ENCODE measurements around the gene PTDSS2. TPM values are rescaled to one million over a fixed set of nuclear protein-coding genes. Genes with fewer than 3 reads are reported as not detected.

PTDSS2 gene
- total RNA-seq, 2 donors from 2014 or later = 55.2 to 56.1 TPM

DNA sequence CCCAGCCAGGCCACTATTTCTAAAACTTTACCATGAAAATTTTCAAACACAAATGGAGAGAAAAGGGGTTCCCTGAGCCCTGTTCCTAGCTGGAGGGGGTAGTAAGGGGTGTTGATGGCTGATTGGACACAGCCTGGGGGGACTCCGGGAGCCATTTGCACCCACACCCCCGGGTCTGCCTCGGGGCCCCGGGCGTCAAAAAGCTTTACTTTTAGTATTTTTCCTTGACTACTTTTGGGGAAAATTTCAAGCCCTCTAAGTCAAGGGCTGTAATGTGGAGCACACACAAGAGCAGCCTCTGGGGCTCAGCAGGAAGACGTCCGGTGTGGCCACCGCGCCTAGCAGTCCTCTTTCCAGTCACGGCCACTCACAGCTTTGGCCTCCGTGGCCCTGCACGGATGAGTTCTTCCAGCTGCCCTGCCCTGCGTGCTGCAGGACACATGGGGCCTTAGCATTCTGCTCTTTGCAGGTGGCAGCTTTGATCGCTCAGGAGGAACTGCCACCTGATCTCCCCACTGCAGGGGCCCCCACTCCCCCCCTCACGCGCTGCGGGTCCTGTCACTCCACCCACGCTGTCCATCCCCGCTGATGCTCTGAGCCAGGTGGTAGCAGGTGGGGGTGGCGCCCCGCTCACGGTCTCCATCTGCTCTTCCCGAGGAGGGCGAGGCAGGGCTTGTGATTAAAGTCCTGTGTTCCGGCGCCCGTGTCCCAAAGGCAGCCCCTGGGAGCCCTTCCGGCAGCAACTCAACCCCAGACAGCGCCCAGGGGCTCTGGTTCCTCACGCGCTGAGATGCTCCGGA lies 42.5 kb downstream of the PTDSS2 start:
- Histone ChIP-seq H3K27ac (ENCODE audit: low read depth, low read length) (no peak overlapping the region), H3K36me3 (ENCODE audit: control insufficient read depth, insufficient read depth, low read length) (peaks cover 19% of the 10 kb centered on the region), H3K4me1 (ENCODE audit: control insufficient read depth, insufficient read depth, low read length) (no peaks in the 10 kb centered on the region), H3K9me3 (ENCODE audit: control insufficient read depth, low read length) (peaks cover 2% of the 10 kb centered on the region), H3K27me3 (ENCODE audit: control insufficient read depth, insufficient read depth, low read length, poor library complexity, severe bottlenecking) (no peaks in the 10 kb centered on the region), H3K4me3 (ENCODE audit: low read length) (no peak overlapping the region), H3K9ac (ENCODE audit: extremely low read depth, low read length, poor library complexity, severe bottlenecking) (no peak overlapping the region)
- H3K4me1 Mint-ChIP-seq = no peaks in the 10 kb centered on the region
- H3K4me3 Mint-ChIP-seq = no peak overlapping the region
- H3K36me3 Mint-ChIP-seq (ENCODE audit: low read depth) = peaks cover 33% of the 10 kb centered on the region
- H3K9me3 Mint-ChIP-seq = peaks cover 8% of the 10 kb centered on the region
- 93 to 94% methylated on average over 28 to 32 of the region's 32 CpGs for WGBS, 2 experiments (ENCODE audit: insufficient coverage in 1 of 2, insufficient read length in 1 of 2)
- H3K27ac Mint-ChIP-seq = no peak overlapping the region
- no peak for DNase-seq
- TF ChIP-seq, protein P1, sequence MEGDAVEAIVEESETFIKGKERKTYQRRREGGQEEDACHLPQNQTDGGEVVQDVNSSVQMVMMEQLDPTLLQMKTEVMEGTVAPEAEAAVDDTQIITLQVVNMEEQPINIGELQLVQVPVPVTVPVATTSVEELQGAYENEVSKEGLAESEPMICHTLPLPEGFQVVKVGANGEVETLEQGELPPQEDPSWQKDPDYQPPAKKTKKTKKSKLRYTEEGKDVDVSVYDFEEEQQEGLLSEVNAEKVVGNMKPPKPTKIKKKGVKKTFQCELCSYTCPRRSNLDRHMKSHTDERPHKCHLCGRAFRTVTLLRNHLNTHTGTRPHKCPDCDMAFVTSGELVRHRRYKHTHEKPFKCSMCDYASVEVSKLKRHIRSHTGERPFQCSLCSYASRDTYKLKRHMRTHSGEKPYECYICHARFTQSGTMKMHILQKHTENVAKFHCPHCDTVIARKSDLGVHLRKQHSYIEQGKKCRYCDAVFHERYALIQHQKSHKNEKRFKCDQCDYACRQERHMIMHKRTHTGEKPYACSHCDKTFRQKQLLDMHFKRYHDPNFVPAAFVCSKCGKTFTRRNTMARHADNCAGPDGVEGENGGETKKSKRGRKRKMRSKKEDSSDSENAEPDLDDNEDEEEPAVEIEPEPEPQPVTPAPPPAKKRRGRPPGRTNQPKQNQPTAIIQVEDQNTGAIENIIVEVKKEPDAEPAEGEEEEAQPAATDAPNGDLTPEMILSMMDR (conservative IDR thresholded peaks at IDR 0.05) = no peak
- H3K27me3 Mint-ChIP-seq (ENCODE audit: insufficient read depth) = no peaks in the 10 kb centered on the region

DNA sequence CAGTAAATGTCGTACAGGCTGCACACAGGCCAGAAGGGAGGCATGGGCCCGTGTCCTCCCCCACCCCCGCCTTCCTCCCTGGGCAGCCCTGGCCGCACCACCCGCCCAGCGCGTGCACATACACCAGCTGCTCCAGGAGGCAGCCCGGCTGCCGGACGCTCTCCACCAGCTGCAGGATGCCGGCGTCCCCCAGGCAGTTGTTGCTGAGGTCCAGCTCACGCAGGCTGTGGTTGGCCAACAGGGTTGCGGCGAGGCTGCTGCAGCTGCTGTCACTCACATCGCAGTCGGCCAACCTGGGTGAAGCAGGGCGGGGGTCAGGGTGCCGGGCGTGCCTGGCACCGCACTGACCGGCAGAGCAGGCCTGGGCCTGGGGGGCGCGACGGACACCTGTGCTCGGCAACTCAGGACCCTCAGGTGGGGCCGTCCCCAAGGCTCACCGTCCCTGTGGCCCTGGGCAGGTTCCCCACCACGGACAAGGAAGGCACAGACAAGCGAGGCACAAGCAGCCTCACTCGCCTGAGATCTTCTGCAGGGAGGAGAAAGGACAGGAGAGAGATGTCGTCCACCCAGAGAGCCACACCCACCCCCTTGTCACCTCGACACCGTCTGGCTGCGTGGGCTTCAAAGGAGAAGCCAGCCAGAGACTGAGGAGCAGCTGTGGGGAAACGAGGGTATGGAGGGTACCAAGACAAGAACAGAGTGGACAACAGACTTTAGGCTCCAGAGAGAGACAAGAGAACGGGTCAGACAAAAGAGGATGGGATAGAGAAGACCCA lies 44.9 kb downstream of the PTDSS2 start:
- H3K4me3 ChIP-seq (ENCODE audit: low read length) = no peak overlapping the region
- Mint-ChIP-seq H3K36me3 (ENCODE audit: low read depth) (peaks cover 48% of the 10 kb centered on the region), H3K27me3 (ENCODE audit: insufficient read depth) (no peaks in the 10 kb centered on the region), H3K27ac (peak overlapping the region; percentile 55), H3K9me3 (peaks cover 11% of the 10 kb centered on the region), H3K4me1 (no peaks in the 10 kb centered on the region), H3K4me3 (no peak overlapping the region)
- peaks cover 5% of the 10 kb centered on the region for H3K9me3 ChIP-seq (ENCODE audit: control insufficient read depth, low read length)
- H3K4me1 ChIP-seq (ENCODE audit: control insufficient read depth, insufficient read depth, low read length) = no peaks in the 10 kb centered on the region
- peak overlapping the region; percentile 41 for H3K27ac ChIP-seq (ENCODE audit: low read depth, low read length)
- no peak overlapping the region for H3K9ac ChIP-seq (ENCODE audit: extremely low read depth, low read length, poor library complexity, severe bottlenecking)
- no peak for DNase-seq
- no peaks in the 10 kb centered on the region for H3K27me3 ChIP-seq (ENCODE audit: control insufficient read depth, insufficient read depth, low read length, poor library complexity, severe bottlenecking)
- WGBS, 2 experiments (ENCODE audit: insufficient coverage in 1 of 2, insufficient read length in 1 of 2) = 94 to 97% methylated on average over 19 to 37 of the region's 37 CpGs
- TF ChIP-seq, protein P1 (conservative IDR thresholded peaks at IDR 0.05) = no peak
- peaks cover 42% of the 10 kb centered on the region for H3K36me3 ChIP-seq (ENCODE audit: control insufficient read depth, insufficient read depth, low read length)

DNA sequence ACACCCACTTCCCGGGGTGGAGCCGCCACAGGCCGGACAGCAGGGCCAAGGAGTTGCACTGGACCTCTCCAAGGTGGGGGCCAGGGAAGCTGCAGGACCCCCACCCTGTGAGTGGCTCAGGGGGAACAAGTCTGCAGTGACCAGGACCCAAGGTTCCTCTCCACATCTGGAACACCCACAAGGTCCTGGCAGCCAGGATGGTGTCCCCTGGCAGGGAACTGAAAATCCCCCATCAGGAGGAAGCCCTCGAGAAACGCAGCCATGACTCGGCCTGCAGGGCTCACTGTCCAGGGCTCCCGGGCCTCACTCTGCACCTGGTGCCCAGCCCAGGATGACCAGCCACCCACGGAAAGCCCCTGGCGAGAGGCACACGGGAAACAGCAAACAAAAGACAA lies 45.5 kb downstream of the PTDSS2 start:
- H3K36me3 Mint-ChIP-seq (ENCODE audit: low read depth) = peaks cover 51% of the 10 kb centered on the region
- H3K4me3 Mint-ChIP-seq = no peak overlapping the region
- H3K9ac ChIP-seq (ENCODE audit: extremely low read depth, low read length, poor library complexity, severe bottlenecking) = no peak overlapping the region
- H3K27ac Mint-ChIP-seq = no peak overlapping the region
- no peaks in the 10 kb centered on the region for H3K4me1 ChIP-seq (ENCODE audit: control insufficient read depth, insufficient read depth, low read length)
- H3K36me3 ChIP-seq (ENCODE audit: control insufficient read depth, insufficient read depth, low read length) = peaks cover 48% of the 10 kb centered on the region
- WGBS, 2 experiments (ENCODE audit: insufficient coverage in 1 of 2, insufficient read length in 1 of 2) = 96 to 97% methylated on average over 6 to 10 of the region's 10 CpGs
- H3K4me3 ChIP-seq (ENCODE audit: low read length) = no peak overlapping the region
- TF ChIP-seq, protein P1 (conservative IDR thresholded peaks at IDR 0.05) = no peak
- H3K9me3 ChIP-seq (ENCODE audit: control insufficient read depth, low read length) = peaks cover 5% of the 10 kb centered on the region
- H3K27ac ChIP-seq (ENCODE audit: low read depth, low read length) = peak overlapping the region; percentile 41
- H3K27me3 Mint-ChIP-seq (ENCODE audit: insufficient read depth) = no peaks in the 10 kb centered on the region
- H3K9me3 Mint-ChIP-seq = peaks cover 11% of the 10 kb centered on the region
- H3K27me3 ChIP-seq (ENCODE audit: control insufficient read depth, insufficient read depth, low read length, poor library complexity, severe bottlenecking) = no peaks in the 10 kb centered on the region
- no peak for DNase-seq
- H3K4me1 Mint-ChIP-seq = no peaks in the 10 kb centered on the region

Measured in endodermal cell (in vitro differentiated cells).